ENCODE measurements around the gene C19orf38.

The C19orf38 gene

DNA sequence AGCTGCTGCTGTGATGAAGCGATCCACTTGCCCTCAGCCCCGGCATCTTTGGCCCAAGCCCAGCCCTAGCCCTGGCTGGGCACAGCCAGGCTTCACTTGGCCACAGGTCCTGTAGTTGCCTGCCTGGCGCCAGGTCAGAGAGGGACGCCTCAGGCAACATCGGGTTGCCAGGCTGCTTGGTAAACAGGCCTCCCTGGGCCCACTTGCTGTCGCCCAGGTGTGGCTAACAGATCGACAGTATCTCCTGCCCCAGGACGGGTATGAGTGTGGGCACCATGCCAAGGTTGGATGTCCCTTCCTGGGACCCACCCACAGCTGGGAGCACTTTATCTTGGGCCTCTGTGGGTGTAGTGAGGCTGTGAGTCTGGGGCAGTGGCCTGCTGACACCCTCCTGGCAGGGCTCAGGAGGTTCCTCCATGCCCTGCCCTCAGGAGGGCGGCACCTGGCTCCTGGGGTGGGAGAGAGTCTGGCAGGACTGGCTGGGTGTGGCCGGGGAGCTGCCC, 51.0 kb downstream of the C19orf38 start:
- in situ Hi-C loops (cut with MboI; ENCODE audit: low sequenced_read_pairs) = no loop called here

DNA sequence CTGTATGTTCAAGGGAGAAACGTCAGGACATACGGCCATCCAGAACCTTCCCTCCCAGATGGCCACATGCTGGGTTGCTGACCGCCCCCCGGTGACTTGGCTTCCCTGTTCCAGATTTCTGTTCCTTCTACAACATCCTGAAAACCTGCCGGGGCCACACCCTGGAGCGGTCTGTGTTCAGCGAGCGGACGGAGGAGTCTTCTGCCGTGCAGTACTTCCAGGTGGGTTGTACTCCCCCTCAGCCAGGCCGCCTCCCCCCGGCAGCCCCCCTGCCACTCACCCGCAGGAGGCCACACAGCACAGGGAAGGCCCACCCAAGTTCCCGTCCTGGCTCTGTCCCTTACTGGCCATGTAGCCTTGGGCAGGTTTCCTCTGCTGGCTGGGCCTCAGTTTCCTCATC, 59.7 kb downstream of the C19orf38 start:
- in situ Hi-C loops (cut with MboI; ENCODE audit: low sequenced_read_pairs) = no loop called here

DNA sequence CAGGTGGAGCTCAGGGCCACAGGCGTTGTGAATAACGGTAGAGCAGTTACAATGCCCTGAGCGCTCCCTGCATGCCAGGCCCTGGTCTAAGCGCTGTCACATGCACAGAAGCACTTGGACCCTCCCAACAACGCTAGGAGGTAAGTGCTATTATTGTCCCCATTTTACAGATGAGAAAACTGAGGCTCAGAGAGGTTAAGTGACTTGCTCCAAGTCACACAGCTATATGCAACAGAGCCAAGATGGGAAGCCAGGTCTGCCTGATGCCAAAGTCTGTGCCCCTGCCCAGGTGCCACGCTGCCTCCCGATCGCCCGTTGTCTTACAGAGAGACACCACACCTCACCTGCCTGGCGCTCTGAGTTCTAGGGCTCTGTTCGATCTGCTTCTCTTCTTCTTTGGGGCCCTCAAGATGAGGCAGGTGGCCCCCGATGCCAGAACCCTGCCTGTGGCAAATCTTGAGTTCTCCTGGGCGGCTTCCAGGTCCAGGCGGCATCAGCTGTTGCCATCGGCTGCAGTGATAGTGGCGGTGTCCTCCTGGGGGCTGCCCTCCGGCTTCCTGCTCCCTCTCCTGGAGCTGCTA, 60.3 kb downstream of the C19orf38 start:
- in situ Hi-C loops (cut with MboI; ENCODE audit: low sequenced_read_pairs) = no loop called here

DNA sequence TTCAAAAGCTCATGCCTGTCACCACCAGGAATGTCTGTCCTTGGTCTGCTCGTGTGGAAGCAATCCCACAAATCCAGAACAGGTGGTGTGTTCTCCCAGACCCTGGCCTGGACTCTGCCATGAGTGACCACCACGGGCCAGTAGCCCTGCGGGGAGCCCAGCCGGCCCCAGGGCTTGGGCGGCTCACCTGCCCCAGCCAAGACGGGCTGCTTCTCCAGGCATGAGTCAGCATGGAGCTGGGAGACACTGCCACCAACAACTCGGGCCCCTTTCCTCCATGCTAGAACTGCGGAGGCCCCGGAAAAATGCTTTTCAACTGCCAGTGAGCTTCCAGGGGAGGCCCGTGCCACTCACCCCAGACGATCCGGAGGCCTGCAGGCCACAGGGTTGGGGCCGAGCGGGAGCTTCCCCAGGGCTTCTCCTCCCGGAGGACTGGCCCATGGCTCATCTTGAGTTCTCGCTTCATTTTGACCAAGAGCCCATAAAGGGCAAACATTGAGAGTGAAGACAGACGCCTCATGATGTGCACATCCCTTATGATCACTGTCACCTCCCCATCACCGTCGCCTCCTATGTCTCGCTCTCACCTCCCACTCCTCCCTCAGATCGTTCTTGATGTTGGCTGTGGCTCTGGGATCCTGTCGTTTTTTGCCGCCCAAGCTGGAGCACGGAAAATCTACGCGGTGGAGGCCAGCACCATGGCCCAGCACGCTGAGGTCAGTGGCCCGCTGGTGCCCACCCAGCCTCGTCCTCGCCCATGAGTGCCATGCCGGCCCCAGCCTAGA, 63.6 kb downstream of the C19orf38 start:
- in situ Hi-C loops (cut with MboI; ENCODE audit: low sequenced_read_pairs) = no loop called here

DNA sequence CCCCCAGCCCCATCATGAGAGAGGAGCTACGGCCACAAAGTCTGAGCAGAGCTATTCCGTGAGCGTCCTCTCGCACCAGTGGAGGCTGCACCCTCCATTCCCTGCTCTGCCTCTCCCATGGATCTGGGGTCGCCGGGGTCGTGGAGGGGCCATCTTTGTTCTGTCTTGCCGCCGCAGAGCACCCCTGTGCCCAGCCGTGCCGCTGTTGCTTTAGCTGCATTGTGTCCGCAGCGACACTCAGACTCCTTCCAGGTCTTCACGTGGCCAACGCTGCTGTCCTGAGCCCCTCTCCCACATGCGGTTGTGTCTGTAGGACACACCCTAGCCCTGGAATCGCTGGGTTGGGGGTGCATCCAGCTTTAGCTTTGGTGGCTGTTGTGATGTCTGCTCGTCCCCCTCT, 64.4 kb downstream of the C19orf38 start:
- in situ Hi-C loops (cut with MboI; ENCODE audit: low sequenced_read_pairs) = no loop called here

DNA sequence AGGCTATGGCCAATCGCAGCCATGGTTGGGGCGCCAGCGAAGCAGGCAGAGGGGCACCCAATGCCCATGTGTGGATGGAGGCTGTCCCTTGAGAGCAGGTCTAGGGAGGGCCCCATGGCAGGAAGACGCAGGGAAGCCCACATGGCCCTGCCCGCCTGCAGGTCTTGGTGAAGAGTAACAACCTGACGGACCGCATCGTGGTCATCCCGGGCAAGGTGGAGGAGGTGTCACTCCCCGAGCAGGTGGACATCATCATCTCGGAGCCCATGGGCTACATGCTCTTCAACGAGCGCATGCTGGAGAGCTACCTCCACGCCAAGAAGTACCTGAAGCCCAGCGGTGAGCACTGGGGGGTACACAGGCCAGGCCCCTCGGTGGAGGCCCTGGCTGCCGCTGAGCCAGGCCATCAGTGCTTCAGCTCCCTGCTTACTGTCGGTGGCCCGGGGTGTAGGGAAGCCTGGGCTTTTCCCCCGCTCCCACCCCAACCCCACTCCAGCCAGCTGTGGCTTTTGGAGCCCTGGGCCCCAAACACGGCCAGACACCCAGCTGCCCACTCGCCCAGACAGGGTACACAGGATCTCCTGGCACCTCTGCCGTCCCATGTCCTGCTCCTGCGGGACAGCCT, 65.6 kb downstream of the C19orf38 start:
- in situ Hi-C loops (cut with MboI; ENCODE audit: low sequenced_read_pairs) = no loop called here

DNA sequence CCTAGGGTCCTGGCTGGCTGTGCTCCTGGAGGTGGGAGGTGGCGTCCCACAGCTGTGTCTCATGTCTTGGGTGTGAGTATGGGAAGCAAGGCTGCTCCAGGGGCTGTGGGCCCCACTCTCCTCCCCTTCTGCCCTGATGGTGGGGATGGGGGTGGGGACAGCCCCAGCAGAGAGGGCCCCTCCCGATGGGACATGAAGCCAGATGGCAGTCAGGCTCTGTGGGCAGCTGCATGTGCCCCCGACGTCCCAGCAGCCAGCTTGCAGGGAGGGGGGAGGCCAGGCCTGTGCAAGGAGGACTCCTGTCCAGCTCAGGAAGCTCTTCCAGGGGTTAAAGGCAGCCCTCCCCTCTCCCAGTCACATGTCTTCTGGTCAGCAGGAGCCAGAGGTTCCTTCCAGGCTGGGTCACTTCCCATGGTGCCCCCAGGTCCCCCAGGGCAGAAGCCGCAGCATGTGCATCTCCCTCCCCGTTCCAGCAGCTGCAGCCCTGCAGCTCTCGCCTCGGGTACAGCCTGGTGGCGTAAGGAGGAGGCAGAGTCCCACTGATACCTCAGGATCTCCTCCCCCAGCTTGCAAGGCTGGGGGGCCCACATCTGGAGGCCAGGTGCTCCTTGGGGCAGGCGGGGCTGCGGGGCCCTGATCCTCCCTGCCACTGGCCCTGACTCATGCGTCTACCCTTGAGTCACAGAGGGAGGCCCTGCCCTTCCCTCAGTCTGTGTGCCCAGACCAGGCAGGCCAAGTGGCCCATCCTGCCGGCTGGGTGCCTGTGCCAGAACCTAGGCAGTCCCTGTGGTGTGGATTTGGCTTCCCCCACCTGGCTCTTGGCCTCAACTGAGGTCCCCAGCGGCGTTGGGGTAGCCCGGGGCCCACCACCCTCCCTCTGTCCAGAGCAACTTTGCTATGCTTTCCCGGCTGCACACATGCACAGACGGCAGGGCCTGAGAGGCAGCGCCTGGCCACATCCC, 67.2 kb downstream of the C19orf38 start:
- in situ Hi-C loops (cut with MboI; ENCODE audit: low sequenced_read_pairs) = no loop called here

DNA sequence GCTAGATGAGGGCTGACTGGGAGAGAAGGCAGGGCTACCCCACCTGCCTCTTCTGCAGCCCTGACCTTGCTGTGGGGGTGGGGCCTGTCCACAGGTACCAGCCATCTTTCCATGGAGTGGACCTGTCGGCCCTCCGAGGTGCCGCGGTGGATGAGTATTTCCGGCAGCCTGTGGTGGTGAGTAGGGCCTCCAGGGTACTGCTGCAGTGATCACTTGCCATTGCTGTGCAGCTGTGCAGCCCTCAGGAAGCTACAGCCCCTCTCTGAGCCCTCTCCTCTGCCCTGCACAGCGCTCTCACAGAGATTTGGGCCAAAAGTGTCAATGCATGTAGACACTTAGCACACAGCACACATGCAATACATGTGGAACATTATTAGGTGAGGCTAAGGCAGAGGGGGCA, 68.4 kb downstream of the C19orf38 start:
- in situ Hi-C loops (cut with MboI; ENCODE audit: low sequenced_read_pairs) = no loop called here

DNA sequence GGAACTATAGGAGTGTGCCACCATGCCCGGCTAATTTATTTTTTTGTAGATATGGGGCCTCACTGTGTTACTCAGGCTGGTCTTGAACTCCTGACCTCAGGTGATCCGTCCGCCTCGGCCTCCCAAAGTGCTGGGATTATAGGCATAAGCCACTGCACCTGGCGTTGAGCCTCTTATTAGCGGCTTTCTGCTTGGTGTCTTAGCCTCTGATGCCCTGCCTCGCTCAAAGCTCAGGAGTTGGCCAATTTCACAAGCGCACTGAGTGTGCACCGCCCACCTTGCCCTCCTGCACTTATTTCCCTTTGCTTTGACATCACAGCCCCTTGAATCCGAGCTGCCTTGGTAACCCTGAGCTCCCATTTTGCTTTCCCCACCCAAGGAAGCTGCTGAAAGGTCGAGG, 70.1 kb downstream of the C19orf38 start:
- in situ Hi-C loops (cut with MboI; ENCODE audit: low sequenced_read_pairs) = no loop called here
